Activated T-cell treated with anti-CD3 and anti-CD28 coated beads for 4 hours (primary cell): ENCODE data around the gene GNB5.
A peak's percentile ranks its signal among the peaks of the same experiment; 100 is the strongest.
"Not testable (repeated sequence)": the region's sequence is repeated elsewhere in the genome, so short reads cannot be mapped to it uniquely, and the experiment has no call there.

Experiments used
- DNase-seq: peaks from one replicate; pipeline ENCODE4 v3.0.0-alpha.2; 2020

Gene GNB5

DNA sequence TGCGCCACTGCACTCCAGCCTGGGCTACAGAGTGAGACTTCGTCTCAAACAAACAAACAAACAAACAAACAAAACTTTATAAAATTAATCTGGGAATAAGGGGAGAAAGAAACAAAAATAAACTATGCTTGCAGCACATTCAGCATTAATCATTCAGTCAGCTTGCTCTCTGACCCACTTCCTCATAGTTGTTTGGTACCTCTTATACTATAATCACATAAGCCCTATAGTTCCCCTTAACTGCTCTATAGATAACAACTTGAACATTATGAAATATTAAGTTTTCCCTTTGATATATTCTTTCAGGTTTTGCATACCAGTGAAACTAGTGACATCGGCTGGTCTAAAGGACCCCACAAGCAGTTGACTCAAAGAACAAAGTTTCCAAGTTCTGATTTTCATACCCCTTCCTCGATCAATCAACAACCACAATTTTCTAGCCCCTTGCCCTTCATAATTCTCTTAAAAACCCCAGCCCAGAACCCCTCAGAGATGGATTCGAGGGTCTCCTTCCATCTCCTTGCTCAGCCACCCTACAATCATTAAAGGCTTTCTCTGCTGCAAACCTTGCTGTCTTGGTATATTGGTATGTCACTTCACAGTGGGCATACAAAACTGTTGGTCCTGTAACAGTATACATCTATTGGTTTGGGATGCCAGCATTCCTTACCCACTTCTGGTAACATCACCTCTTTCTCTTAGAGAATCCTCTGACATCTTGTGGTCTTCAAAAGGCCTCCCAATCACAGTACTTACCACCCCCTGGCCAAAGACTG is 105.0 kb downstream of the GNB5 start:
- DNase-seq: no peak

DNA sequence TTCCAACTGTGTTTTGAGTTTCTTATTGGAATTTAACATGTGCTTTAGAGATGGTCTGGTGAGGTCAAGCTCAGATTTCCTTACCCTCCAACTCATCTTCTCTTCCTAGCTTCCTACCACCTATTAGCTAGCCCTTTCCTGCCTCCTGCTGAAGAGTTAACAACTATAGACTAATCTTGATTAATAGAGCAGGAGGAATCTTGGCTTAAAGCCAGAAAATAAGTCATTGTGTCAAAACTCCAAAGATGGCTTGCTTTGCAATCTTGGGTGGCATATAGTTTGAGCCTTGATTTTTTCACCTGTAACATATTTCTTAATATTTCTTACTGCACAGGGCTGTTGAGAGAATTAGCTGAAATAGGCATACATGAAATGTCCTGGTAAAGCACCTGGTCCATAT is 105.9 kb downstream of the GNB5 start:
- no peak for DNase-seq

DNA sequence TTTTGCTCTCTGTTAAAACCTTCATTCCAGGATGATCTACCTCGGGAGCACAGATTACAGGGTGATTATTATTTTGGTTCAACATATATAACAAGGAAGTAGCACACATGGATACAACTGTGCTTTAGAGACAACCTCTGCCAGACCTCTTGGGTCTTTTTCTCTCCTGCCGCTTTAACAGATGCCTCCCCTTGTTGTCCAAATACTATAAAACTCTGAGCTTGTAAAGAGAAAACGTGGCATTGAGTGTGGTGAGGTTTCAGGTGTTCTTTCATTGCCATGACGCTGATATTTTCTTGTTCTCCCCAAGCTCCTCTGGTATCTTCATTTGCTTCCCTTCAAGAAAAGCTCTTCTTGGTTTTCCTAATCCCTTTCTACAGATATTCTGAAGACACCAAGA is 107.6 kb downstream of the GNB5 start:
- no peak for DNase-seq

DNA sequence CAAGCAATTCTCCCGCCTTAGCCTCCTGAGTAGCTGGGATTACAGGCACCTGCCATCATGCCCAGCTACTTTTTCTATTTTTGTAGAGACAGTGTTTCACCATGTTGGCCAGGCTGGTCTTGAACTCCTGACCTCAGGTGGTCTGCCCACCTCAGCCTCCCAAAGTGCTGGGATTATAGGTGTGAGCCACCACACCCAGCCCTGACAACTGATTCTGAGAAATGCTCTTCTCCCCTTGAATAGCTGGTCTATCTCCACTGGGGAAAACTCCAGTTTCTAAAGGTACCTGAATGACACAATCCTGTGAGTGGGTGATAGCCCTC is 108.2 kb downstream of the GNB5 start:
- not testable (repeated sequence) for DNase-seq

DNA sequence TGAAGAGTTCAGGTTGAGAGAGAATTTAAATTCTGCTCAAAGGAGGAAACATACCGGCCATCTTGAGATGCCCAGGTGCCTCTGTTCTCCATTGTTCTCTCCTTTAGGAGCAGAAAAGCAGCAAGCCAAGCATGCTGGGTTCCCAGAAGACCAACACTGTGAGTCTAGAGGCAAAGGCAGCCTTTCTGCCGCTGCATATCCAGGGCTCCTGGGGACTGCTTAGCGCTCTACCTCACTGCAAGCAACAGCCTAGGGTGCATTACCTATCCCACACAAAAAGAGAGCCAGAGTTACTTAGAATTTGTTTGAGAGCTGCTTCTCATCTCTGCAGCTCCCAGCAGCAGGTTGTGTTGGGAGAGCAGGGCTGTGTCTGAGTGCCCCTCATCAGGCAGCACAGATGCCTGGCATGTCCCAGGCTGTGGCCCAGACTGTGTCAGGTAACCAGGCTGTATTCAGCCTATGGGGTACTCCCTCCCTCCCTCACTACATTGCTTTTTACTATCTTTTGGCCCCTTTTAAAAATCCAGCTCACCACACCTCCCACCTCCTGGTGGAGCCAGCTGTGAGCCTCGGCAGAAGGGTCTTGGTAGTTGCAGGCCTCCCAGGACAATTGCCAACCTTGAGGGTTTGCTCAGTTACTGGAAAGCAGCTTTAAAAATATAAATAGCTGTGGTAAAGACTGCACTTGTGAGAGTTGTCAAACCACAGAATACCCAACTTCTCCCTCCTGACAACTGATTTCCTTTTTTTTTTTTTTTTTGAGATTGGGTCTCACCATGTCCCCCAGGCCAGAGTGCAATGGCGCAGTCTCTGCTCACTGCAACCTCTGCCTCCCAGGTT is 108.8 kb downstream of the GNB5 start:
- DNase-seq: no peak

DNA sequence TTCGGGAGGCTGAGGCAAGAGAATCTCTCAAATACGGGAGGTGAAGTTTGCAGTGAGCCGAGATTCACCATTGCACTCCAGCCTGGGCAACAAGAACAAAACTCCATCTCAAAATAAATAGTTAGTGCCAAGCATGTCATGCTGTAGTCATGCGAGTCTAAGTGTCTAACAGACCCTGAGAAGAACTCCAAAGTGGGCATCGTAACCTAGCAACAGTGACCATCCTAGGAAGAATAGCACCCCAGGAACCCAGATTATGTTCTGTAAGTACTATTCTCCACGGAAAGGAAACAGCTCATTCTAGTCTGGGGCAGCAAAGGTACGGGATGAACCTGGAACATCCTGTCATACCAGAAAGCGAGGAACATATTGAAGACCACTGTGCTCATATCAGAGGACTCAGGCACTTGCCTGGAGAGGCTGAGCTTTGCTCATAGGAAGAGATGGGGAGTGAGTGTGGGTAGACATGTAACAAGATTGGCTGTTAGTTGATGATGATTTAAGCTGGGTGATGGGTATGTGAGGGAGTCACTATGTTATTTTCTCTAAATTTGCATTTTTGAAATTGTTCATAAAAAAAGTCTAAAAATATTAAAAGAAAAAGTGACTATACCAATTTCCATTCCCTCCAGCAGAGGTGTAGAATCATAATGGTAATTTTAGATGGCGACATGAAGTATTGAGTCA is 110.3 kb downstream of the GNB5 start:
- DNase-seq: no peak

DNA sequence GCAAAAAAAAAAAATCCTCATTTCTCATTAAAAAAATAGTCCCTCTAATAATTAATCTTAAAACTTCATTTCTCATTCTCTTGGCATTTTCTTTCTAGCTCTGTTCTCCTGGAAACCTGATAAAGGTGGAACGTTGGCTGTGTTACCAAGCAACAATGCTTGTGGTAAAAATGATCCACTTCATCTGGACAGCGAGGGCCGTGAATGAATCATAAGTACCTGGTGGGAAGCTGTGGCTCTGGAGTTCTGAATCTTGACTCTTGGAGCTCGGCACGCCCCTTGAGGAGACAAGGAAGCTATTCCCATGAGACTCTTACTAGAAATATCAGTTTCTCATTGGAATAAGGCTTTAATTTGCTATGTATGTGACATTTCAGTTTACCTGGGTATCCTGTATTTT is 111.2 kb downstream of the GNB5 start:
- DNase-seq: no peak

DNA sequence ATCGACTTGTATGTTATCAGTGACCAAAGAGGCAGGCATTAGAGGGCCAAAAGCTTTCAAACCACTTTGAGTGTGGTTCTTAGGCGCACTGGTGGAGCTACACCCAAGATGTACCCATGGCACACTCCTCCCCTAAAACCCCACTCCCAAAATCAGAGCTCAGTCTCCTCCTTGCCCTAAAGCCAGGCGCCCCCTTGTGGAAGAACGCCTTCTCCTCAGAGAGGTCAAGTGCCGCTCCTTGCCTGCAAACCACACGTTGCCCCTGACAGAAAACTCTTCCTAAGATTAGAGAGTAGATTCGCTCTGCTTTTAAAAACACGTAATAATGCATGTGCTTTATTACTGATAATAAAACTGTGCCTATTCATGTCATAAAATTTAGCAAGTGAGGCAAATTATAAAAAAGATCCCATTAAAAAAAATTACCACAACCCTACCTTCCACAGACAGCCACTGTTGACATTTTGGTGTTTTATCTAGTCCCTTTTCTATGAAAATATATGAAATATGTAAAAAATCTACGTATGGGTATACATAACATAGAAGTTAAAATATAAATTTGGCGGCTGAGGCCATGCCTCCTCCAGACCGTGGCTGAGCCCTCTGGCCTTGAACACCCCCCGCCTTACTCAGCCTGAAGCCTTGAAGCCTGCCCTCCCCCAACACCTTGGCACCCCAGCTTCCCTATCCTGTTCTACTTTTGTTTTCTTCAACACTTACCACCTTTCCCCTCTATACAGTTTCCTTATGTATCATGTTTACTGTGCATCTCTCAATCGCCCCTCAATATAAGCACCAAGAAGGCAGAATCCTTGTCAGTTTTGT is 112.1 kb downstream of the GNB5 start:
- DNase-seq: peak; percentile 85

DNA sequence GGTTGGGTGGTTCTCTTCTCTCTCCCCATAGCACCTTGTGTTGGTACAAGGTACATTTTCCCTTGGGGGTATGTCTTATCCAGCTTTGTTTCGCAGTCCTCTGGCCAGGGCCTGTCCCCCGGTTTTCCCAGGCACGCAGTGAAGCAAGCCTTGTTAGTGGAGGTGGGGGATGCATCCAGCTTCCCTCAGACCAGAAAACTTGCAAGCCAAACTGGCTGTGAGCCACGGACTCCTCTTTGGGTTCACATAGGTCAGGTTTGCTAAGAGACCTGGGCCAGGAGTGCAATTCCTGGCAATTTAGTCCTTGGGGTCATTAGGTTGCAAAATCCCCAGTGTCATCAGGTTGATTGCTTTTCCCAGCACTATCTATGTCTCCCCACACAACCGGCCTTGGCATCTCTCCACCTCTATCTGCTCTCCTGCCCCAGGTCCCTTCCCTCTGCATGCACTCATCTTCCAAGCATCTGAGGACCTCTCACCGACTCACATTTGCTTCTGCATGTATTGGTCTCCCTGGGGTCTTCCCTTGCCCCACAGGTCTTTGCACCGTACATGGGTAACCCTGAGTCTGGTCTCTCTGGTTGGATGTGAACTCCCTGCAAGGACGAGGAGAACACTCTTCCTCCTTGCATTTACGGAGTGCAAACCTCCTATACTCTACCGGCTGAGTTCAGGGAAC is 112.9 kb downstream of the GNB5 start:
- no peak for DNase-seq

DNA sequence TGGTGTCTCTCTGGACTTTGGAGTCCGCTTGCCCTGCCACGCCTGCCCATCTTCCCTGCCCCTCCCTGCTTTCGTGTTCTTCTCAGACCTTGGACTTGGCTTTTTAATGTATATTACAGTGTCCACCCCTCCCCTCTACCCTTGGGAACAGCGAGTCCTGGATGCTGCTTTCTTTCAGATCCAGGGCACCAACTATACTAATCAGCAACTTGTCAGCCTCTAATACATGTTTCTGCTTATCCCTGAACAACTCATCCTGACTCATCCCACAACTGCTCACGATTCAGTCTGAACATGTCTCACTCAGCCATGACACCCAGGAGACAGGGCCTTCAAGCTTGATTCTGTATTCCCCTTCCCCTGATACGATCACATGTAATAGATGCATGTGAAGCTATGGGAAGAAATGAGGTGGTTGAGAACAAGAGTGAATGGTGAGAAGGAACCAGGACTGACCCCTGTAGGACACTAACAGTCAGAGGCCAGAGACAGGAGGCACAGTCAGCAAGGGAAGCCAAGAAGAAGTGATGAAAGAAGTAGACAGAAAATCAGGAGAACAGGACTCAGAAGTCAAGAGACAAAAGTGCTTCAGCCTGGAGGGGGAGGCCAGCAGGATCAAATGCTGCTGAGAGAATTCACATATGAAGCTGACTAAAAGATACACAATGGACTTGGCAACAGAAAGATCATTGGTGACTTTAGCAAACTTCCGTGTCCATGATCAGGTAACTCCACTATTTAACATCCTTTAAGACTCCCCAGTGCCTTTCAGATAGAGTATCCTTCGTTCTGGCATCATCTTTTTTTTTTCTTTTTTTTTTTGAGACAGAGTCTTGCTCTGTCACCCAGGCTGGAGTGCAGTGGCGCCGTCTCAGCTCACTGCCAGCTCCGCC is 114.1 kb downstream of the GNB5 start:
- no peak for DNase-seq

DNA sequence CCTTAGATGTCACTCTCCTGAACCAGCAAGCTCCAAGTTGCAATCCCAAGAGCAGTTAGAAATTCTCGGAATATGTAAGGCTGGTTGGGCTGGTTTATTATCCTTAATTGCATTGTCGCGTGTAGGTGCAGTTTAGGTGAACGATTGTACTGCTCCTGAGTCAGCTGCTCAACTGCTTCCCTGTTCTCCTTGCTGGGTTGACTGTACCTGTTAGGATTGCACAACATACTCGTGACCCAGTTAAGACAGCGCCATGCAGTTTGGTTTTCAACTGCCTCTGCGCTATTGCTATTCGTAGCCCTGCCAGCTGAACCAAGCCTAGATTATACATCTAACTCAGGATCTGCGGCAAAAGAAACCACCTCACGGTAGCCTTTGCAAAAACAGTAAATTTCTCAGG is 119.6 kb downstream of the GNB5 start:
- no peak for DNase-seq

DNA sequence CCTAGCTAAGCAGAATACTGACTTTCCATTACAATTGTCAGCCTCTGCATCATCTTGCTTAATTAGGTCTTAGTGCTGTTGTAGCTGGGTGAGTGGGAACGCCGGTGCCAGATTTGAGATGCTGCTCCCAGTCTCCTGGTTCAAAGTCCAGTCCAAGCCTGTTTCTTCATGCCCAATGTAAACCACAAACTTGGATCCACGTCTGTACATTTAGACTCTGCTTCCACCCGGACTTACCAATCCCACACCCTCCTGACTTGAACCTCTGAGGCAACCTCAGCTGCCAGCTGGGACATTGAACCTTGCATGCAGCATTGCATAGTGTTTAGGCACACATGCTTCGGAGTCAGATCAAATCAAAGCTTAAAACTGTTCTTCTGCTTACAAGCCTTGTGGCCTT is 121.6 kb downstream of the GNB5 start:
- DNase-seq: no peak

DNA sequence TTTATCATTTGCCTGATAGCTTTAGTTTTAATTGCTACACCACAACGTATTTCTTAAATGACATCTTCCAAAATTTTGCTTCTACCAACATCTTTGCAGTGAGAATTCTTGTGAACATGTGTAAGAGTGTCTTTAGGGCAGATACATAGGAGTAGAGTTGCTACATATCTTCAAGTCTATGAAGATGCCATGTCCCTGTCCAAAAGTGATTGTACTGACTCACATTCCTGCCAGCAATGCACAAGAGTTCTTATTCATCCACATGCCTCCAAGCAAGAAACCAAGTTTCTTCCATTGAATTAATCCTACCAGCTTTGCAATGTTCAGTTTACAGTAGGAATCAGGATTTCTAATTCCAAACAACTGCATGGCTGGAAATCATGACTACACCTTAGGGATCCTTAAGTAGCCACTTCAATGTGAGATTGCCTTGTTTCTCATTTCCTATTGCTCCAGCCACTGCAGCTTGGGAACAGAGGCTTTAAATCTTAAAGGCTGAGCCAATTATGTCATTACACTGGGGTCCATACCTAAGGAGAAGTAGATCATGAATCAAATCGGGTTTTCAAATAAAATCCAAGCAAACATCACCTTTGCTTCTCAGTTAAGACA is 123.1 kb downstream of the GNB5 start:
- no peak for DNase-seq

DNA sequence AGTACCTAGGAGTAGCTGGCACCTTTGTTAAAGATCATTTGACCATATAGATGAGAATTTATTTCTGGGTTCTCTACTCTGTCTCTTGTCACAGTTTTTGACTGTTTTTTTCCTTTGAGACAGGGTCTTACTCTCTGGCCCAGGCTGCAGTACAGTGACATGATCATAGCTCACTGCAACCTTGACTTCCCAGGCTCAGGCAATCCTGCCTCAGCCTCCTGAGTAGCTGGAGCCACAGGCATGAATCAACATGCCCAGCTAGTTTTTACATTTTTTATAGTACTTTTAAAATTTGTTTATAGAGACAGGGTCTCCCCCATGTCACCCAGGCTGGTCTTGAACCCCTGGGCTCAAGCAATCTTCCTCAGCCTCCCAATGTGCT is 123.7 kb downstream of the GNB5 start:
- DNase-seq: no peak

DNA sequence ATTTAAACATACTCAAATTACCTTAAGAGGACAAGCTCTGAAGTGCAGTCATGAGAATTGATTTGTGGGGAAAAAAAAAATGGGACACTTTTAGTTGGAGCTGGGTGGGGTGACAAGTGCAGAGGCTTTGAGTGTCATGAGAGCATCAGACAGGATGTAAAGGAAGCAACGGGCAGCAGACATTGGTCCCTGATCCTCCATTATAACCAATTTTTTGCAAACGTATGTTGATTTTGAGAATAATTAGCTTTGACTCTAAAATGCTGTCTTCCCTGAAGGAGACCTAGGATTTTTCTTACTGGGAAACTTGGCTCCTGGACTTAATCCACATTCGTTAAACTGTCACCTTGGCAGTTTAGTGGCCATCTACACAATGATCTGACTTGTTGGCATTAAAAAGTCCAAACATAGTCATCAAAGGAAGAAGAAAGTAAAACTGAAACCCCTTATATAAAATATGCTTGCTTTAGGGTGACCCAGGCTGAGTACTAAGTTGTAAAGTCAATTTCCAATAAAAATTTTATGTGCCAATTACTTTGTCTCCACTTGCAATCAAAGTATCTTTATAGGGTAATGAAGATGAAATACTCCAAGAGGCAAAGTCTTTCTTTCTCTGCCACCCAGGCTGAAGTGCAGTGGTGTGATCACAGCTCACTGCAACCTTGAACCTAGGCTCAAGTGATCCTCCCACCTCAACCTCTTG is 124.2 kb downstream of the GNB5 start:
- no peak for DNase-seq
